GM21737 (cell line): ENCODE measurements around the gene TSPAN16.
"Not testable (repeated sequence)": the region's sequence is repeated elsewhere in the genome, so short reads cannot be mapped to it uniquely, and the experiment has no call there.

Source experiments
- ATAC-seq: cut with Tn5 transposase; IDR thresholded peaks from one replicate; pipeline ENCODE4 v1.9.1; 2021; ENCODE audit warnings: mild to moderate bottlenecking, moderate library complexity; ENCODE audit not compliant: unreplicated experiment

Gene TSPAN16

DNA sequence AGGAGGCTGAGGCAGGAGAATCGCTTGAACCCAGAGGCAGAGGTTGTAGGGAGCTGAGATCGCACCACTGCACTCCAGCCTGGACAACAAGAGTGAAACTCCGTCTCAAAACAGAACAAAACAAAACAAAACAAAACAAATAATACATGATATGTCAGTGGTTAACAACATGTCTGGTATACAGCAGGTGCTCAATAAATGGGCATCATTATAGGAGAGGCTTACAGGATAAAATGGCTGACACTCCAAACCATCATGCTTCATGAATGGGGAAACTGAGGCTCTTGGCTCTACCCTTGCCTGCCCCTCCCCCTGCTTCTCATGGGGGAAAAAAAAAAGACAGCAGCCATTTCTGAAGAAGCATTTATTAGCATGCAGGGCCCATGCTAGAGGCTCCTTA lies 46.5 kb downstream of the TSPAN16 start:
- ATAC-seq, result no peak

DNA sequence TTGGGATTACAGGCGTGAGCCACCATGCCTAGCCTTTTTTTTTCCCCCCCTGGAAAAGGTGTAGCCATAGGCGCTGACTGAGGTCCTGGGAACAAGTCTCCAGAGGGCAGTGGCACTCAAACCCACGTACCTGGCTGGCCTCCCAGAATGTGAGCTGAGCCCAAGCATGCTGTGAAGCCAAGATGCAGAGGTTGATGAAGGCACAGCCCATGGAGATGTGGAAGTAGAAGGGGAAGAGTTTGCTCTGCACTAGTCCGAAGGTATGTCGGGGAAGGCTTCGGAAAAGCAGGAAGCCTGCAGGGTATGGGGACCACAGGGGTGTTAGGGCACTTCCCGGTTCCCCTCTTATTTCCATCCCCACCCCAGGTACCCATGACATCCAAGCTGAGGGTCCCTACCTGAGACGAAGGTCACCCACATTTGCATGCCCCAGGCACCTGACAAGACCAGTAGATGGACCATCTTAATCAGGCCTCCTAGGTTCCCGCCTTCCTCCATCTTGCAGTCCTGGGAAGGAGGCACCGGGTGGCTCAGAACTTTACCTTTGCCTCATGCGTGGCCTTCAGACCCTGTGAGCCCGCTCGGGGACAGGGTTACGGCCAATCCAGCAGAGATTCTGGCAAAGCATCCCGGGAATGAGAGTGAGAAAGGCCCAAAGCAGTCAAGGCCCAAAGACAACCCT lies 49.3 kb downstream of the TSPAN16 start:
- ATAC-seq, result no peak

DNA sequence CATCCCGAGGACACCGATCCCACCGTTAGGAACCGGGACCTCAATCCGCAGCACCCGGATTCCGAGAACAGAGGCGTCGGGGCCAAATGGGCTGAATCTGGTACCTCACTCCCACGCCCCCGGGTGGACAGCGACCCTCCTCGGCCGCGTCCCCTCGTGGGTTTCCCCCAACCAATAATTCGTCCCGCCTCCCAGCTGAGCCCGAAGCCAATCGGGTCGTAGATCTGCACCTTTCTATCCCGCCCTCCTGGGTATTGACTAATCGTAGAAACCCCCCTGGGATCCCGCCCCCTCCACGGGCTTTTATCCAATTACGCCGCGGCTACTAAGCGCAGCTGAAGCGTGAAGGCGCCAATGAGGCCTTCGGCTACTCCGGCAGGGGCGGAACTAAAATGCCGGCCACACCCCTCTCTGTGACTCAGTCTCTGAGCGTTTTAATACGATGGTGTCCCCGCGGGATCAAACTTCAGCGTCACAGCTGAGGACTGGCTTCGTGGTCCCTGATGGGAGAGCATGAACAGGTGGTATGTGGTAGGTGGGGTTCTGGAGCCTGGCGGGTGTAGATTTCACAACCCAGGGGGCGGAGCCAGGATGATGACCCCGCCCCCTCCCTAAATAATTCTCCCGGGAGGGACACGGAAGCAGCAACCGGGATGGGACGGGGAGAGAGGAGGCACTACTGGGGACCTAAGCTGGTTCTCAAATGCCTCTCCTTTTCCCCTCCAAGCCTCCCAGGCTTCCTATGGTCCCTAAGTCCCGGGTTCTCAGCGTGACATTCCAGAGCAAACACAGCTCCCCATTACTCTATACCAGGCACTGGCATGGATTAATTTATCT lies 50.4 kb downstream of the TSPAN16 start, which contains the start of the genes CCDC159 and TMEM205:
Gene CCDC159, plus strand, starts transcription at position 416 of the 837 bp plus-strand sequence. Its CDS starts 88 bp downstream, at position 504.
Gene TMEM205, minus strand, starts transcription at position 165 of the 837 bp plus-strand sequence. CDS start 649 bp downstream, outside the sequence.
- ATAC-seq, result peak; percentile 81

DNA sequence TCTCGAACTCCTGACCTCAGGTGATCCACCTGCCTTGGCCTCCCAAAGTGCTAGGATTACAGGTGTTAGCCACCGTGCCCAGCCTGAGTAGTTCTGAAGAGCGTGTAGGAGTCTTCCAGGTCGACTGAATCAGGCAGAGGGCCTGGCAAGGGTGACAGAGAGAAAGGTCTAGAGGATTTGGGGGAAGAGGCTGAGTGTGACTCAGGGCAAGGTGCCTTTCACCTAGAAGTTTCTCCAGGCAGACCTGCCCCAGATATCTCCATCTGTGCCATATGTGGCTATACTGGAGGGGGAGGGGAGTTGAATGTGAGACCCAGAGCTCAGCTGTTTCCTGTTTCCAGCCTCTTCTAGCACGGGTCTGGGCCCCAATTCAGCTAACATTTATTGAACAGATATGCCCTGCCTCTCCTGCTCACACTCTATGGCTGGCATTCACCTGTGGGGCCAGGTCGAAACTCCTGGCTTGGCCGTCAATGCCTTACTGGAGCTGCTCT lies 51.6 kb downstream of the TSPAN16 start:
- ATAC-seq, result no peak

DNA sequence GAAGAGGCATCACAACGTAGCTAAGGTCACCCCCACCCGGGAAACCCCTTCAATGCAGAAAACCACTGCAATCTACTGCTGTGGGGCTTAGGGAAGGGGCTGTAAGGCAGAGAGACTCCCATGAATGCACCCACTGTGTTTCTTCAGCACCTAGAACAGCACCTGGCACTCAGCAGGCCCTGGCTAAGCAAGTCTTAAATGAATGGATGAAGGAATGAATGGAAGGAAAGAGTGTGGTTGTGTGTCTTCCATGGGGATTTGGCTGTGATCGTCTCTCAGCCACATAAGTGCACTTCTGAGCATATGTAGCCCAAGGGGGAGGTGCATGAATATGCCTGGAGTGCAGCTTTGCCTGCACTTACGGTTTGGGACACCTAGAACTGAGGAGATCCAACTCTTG lies 53.2 kb downstream of the TSPAN16 start:
- ATAC-seq, result no peak

DNA sequence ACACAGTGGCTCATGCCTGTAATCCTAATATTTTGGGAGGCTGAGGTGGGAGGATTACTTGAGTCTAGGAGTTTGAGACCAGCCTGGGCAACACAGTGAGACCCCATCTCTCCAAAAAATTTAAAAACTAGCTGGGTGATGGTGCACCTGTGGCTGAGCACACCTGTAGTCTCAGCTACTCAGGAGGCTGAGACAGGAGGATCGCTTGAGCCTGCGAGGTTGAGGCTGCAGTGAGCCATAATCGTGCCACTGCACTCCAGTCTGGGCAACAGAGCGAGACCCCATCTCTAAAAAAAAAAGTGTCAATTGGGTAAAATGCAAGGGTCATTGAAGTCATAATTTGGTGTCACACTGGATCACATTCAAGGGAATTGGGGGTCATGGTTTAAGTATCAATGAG lies 58.1 kb downstream of the TSPAN16 start:
- ATAC-seq, result not testable (repeated sequence)

DNA sequence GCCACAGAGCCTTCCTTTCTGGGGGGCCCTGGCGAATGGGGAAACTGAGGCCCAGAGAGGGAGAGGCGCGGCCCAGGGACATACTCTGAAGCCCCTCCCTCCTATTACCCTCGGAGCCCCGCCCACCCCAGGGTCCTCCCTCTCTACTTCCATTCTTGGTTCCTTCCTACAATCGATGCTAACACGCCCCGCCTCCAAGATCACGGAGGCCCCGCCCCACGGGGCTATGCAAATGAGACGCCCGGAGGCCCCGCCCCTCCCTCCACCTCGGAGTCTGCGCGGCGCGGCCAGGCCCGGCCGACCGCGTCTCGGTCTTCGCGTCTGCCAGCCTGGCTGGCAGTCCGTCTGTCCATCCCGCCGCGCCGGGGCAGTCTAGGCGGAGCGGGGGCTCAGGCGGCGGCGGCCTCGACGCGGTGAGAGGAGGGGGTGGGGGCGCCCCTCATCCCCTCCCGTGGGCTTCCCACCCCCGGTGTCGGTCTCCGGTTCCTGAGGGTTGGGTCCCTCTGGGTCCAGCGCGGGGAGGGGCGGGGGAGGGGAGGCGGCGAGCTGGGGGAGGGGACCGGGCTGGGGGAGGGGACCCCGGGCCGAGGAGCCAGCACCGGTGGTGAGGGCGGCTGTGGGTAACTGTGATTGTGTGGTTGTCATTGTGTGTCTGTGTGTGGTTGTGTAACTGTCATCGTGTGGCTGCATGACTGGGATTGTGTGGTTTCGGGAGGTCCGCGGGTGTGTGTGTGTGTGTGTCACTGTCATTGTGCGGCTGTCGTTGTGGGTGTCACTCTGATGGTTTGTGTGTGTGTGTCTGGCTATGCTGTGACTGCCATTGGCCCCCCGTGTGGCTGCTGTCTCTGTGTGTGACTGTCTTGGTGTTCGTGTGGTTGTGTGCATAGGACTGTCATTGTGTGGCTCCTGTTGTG lies 59.5 kb downstream of the TSPAN16 start, which contains the start of gene PLPPR2:
Gene PLPPR2, plus strand, starts transcription at position 273 of the 914 bp plus-strand sequence. CDS start 2,242 bp downstream, outside the sequence.
- ATAC-seq, result no peak

DNA sequence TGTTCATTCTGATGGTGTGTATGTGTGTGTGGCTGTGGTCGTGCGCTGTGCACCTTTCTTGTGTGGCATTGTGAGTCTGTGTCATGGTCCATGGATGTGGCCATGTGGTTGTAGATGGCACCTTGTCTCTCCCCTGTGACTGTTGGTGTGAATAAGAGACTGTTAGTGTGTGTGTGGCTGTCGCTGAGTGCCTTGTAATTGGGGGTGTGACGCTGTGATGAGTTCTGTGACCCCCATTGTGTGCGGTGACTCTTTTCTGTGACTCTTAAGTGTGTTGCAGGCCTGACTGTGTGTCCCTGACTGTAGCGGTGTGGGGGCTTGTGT lies 60.1 kb downstream of the TSPAN16 start:
- no peak for ATAC-seq

DNA sequence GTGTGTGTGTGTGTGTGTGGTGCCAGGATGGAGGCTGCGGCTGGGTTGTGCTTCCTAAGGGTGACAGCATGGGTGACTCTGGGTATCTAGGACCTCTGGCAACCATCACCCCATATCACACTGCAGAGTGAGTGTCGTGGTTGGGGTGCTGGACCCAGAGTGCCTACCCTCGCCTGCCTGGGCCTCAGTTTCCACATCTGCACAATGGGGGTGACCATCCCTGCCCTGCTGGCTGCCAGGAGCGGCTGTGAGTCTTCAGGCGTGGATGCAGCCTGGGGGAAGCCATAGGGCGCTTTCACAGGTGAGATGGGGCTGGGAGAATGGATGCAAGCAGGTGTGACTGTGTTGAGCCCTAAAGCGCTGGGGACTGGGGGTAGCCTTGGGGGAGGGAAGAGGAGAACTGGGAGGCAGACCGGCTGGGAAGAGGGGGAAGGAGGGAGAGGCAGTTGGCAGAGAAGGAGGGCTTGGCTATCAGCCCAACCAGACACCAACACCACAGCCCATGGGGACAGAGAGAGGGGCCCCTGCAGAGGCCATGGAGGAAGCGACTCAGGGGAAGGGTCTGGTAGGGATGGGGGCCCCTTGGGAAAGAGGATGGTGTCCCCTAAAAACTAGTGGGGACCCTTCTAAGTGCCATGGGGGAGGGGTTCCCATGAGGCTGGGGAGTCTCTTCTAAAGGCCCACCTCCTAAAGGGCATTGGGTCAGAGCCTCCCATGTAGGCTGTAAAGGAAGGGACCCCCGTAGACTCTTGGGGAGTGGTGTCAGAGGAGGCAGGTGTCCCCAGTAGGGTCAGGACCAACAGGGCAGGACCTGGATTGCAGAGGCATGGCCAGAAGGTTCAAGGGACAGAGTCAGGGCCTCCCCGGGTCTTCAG lies 61.0 kb downstream of the TSPAN16 start:
- no peak for ATAC-seq

DNA sequence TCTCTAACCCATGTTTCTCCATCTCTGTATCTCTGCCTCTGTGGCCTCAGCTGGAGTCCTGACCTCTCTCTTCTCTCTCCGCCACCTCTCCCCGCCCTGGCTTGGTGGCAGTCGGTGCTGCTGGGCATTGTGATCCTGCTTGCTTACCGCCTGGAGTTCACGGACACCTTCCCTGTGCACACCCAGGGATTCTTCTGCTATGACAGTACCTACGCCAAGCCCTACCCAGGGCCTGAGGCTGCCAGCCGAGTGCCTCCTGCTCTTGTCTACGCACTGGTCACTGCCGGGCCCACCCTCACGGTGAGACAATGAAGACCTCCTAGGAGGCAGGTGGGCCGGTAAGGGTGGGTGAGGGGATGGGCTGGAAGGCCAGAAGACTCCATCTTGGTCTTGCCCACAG lies 63.5 kb downstream of the TSPAN16 start:
- no peak for ATAC-seq

DNA sequence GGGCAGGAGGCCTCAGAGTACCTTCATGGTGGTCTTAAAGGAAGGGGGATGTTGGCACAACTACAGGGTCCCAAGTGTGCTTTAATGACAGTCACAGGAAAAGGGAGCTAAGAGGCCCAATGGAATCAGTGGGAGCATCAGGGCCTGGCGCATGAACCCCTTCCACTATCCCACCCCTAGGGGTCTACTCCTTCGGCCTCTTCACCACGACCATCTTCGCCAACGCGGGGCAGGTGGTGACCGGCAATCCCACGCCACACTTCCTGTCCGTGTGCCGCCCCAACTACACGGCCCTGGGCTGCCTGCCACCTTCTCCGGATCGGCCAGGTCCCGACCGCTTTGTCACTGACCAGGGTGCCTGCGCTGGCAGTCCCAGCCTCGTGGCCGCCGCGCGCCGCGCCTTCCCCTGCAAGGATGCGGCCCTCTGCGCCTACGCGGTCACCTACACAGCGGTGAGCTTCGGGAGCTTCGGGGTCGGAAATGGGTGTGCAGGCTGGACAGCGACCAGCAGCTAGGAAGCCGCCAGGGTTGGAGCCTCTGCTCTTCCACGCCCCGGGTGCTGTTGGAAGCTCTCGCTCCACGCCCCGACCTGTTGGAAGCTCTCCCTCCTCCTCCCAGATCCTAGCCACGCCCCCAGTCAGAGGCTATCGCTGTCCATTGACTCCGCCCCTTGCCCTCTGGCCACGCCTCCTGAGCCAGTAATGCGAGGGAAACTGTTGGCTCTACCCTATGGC lies 65.2 kb downstream of the TSPAN16 start:
- ATAC-seq, result no peak

DNA sequence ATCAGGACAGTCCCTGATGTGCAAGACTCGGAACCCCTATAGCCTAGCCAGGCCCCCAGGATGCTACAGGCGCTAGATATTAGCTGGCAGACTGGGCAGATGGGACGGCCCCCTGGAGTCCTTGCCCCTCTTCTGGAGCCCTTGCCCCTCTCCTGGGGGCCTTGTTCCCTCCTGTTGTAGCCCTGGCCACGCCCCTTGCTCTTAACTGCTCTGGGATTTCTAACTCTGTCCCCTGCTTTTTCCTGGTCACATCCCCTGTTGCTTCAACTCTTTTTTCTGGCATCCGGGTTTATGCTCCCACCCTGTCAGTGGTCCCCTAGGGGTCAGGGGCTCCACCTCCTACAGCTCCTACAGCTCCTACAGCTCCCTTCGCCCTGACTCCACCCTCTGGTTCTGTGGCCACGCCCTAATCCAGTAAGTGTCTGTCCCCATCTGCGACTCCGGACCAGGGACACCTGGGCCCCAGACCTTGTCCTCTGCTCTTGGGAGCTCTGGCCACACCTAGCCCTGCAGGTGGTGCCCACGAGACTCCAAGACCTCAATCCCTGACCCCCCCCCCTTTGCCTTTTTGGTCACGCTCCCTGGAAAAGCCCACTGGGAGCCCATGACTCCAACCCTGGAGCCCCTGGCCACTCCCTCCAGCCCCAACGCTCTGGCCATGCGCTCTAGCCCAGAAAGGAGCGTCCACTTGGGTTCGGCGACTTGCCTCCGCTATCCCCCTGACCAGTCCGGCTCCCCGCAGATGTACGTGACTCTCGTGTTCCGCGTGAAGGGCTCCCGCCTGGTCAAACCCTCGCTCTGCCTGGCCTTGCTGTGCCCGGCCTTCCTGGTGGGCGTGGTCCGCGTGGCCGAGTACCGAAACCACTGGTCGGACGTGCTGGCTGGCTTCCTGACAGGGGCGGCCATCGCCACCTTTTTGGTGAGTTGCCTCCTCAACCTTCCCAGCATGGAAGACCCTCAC lies 66.1 kb downstream of the TSPAN16 start:
- no peak for ATAC-seq

DNA sequence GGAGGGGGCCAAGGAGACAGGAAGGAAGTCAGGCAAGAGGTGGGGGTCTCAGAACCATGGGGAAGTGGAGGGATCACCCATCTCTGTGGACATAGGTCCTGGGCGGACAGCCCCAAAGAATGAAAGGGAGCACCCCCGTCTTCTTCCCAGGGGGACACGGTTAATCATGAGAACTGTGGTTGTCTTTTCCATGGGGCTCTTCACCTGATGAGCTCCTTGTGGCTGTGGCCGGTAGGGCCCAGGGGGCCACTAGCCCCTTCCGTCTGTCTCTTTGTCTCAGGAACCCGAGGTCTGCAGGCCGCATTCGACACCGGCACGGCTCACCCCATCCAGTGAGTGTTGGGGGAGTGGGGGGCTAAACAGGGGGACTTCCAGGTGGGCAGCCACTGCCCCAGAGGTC lies 67.9 kb downstream of the TSPAN16 start:
- ATAC-seq, result no peak

DNA sequence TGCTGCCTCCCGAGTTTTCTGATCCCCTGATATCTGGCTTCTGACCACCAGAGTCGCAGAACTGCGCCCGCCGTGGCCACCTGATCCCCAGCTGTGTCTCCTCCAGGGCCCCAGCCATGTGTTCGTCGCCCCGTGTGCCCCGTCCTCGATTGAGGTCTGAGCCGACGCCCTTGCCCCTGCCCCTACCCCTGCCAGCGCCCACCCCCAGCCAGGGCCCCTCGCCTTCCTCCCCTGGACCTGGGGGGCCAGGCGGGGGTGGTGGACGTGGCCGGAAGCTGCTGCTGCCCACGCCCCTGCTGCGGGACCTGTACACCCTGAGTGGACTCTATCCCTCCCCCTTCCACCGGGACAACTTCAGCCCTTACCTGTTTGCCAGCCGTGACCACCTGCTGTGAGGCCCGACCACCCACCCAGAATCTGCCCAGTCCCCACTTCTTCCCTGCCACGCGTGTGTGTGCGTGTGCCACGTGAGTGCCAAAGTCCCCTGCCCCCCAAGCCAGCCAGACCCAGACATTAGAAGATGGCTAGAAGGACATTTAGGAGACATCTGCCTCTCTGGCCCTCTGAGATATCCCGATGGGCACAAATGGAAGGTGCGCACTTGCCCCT lies 68.4 kb downstream of the TSPAN16 start:
- ATAC-seq, result no peak

DNA sequence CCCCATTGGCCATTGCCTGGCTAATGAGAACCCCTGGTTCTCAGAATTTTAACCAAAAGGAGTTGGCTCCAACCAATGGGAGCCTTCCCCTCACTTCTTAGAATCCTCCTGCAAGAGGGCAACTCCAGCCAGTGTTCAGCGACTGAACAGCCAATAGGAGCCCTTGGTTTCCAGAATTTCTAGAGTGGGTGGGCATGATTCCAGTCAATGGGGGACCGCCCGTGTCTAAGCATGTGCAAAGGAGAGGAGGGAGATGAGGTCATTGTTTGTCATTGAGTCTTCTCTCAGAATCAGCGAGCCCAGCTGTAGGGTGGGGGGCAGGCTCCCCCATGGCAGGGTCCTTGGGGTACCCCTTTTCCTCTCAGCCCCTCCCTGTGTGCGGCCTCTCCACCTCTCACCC lies 69.0 kb downstream of the TSPAN16 start:
- ATAC-seq, result no peak
